ENCODE data around the gene LOXL4.

LOXL4 gene

GRCh38 chr10:98258683-98259454 lies 9.1 kb downstream of the LOXL4 start:
- H3K27ac ChIP-seq (ENCODE audit: low read length): no peak overlapping the region
- no peak overlapping the region for H3K4me3 ChIP-seq (ENCODE audit: low read depth in 1 of 2, low read length in 2 of 2)
- H2AFZ ChIP-seq (ENCODE audit: low read depth, low read length): no peak overlapping the region
- no peaks in the 10 kb centered on the region for H3K9me3 ChIP-seq (ENCODE audit: insufficient read depth, low read length, severe bottlenecking)
- H3K9ac ChIP-seq (ENCODE audit: low read depth, low read length): no peak overlapping the region
- no peaks in the 10 kb centered on the region for H3K79me2 ChIP-seq (ENCODE audit: insufficient read depth, low read length)
- no peak for TF ChIP-seq EZH2 (IDR thresholded peaks at IDR 0.05; ENCODE audit: borderline replicate concordance, low read depth, low read length, severe bottlenecking)
- no peak for TF ChIP-seq CTCF (IDR thresholded peaks at IDR 0.05; ENCODE audit: borderline replicate concordance, extremely low read depth, low read length, poor library complexity, severe bottlenecking)
- H3K36me3 ChIP-seq (ENCODE audit: insufficient read depth, low read length): peaks cover 3% of the 10 kb centered on the region; the same call in 1 of the 2 replicates
- H3K27me3 ChIP-seq (ENCODE audit: insufficient read depth, low read length, poor library complexity): no peaks in the 10 kb centered on the region
- H3K4me2 ChIP-seq (ENCODE audit: insufficient read depth, low read length): no peak overlapping the region
- DNase-seq (no peak), ATAC-seq (ENCODE audit: insufficient read depth, low read depth) (no peak)
- H4K20me1 ChIP-seq (ENCODE audit: insufficient read depth, low read length): no peaks in the 10 kb centered on the region; the same call in 1 of the 2 replicates
- no peaks in the 10 kb centered on the region for H3K4me1 ChIP-seq (ENCODE audit: insufficient read depth, low read length)

- H3K4me2 ChIP-seq (ENCODE audit: insufficient read depth, low read length): no peak overlapping the region
- H3K4me1 ChIP-seq (ENCODE audit: insufficient read depth, low read length): no peaks in the 10 kb centered on the region
- H3K4me3 ChIP-seq (ENCODE audit: low read depth in 1 of 2, low read length in 2 of 2): no peak overlapping the region
- no peaks in the 10 kb centered on the region for H3K79me2 ChIP-seq (ENCODE audit: insufficient read depth, low read length)
- no peaks in the 10 kb centered on the region for H3K27me3 ChIP-seq (ENCODE audit: insufficient read depth, low read length, poor library complexity)
- no peak overlapping the region for H3K9ac ChIP-seq (ENCODE audit: low read depth, low read length)
- ATAC-seq (ENCODE audit: insufficient read depth, low read depth) (no peak), DNase-seq (no peak)
- no peaks in the 10 kb centered on the region; the same call in 1 of the 2 replicates for H4K20me1 ChIP-seq (ENCODE audit: insufficient read depth, low read length)
- no peak overlapping the region for H2AFZ ChIP-seq (ENCODE audit: low read depth, low read length)
- no peak overlapping the region for H3K27ac ChIP-seq (ENCODE audit: low read length)
- H3K36me3 ChIP-seq (ENCODE audit: insufficient read depth, low read length): peaks cover 3% of the 10 kb centered on the region; the same call in 1 of the 2 replicates
- no peak for TF ChIP-seq EZH2 (IDR thresholded peaks at IDR 0.05; ENCODE audit: borderline replicate concordance, low read depth, low read length, severe bottlenecking)
- TF ChIP-seq CTCF (IDR thresholded peaks at IDR 0.05; ENCODE audit: borderline replicate concordance, extremely low read depth, low read length, poor library complexity, severe bottlenecking): no peak
- no peaks in the 10 kb centered on the region for H3K9me3 ChIP-seq (ENCODE audit: insufficient read depth, low read length, severe bottlenecking)
Measured at GRCh38 chr10:98257961-98258360, 10.0 kb downstream of the LOXL4 start.

- peaks cover 3% of the 10 kb centered on the region; the same call in 1 of the 2 replicates for H3K36me3 ChIP-seq (ENCODE audit: insufficient read depth, low read length)
- no peak overlapping the region for H3K4me2 ChIP-seq (ENCODE audit: insufficient read depth, low read length)
- H3K4me3 ChIP-seq (ENCODE audit: low read depth in 1 of 2, low read length in 2 of 2): no peak overlapping the region
- no peak overlapping the region for H3K9ac ChIP-seq (ENCODE audit: low read depth, low read length)
- no peak for TF ChIP-seq CTCF (IDR thresholded peaks at IDR 0.05; ENCODE audit: borderline replicate concordance, extremely low read depth, low read length, poor library complexity, severe bottlenecking)
- no peak for TF ChIP-seq EZH2 (IDR thresholded peaks at IDR 0.05; ENCODE audit: borderline replicate concordance, low read depth, low read length, severe bottlenecking)
- ATAC-seq (ENCODE audit: insufficient read depth, low read depth): no peak
- H3K27me3 ChIP-seq (ENCODE audit: insufficient read depth, low read length, poor library complexity): no peaks in the 10 kb centered on the region
- H3K9me3 ChIP-seq (ENCODE audit: insufficient read depth, low read length, severe bottlenecking): no peaks in the 10 kb centered on the region
- no peaks in the 10 kb centered on the region for H3K79me2 ChIP-seq (ENCODE audit: insufficient read depth, low read length)
- no peak overlapping the region for H2AFZ ChIP-seq (ENCODE audit: low read depth, low read length)
- H3K4me1 ChIP-seq (ENCODE audit: insufficient read depth, low read length): no peaks in the 10 kb centered on the region
- no peak for DNase-seq
- H3K27ac ChIP-seq (ENCODE audit: low read length): no peak overlapping the region
- no peaks in the 10 kb centered on the region; the same call in 1 of the 2 replicates for H4K20me1 ChIP-seq (ENCODE audit: insufficient read depth, low read length)
Measured at GRCh38 chr10:98257198-98257597, 10.8 kb downstream of the LOXL4 start.

Measured in DND-41 (cell line).